ENCODE data around the gene WDR45B. TPM values are rescaled to one million over a fixed set of nuclear protein-coding genes. Genes with fewer than 3 reads are reported as not detected.

WDR45B gene
- total RNA-seq, 3 donors from 2014 or later, result 74.2 to 118 (median 83.9) TPM

DNA sequence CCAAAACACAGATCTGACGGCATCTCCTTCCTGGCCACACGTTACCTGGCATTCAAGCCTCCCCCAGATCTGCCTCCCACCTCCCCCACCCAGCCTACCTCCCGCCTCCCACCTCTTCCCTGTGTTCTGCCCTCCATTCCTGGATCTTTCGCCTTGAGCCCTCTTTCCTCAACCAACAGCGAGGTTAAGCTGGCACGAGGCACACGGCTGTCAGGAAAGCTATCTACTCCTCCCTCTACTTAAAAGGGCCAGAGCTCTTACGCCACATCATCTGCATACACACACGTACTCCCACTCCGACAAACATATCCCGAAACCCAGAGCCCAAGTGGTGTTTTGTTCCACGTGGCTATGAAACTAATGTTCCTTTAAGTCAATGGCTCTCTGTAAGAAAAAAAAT is 18.0 kb downstream of the WDR45B start:
- H3K36me3 ChIP-seq, result no peaks in the 10 kb centered on the region
- TF ChIP-seq POLR2A (IDR thresholded peaks at IDR 0.05), result no peak
- TF ChIP-seq, protein P1, sequence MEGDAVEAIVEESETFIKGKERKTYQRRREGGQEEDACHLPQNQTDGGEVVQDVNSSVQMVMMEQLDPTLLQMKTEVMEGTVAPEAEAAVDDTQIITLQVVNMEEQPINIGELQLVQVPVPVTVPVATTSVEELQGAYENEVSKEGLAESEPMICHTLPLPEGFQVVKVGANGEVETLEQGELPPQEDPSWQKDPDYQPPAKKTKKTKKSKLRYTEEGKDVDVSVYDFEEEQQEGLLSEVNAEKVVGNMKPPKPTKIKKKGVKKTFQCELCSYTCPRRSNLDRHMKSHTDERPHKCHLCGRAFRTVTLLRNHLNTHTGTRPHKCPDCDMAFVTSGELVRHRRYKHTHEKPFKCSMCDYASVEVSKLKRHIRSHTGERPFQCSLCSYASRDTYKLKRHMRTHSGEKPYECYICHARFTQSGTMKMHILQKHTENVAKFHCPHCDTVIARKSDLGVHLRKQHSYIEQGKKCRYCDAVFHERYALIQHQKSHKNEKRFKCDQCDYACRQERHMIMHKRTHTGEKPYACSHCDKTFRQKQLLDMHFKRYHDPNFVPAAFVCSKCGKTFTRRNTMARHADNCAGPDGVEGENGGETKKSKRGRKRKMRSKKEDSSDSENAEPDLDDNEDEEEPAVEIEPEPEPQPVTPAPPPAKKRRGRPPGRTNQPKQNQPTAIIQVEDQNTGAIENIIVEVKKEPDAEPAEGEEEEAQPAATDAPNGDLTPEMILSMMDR (IDR thresholded peaks at IDR 0.05), result no peak
- TF ChIP-seq POLR2AphosphoS5 (IDR thresholded peaks at IDR 0.05), result no peak
- H3K27me3 ChIP-seq, result no peaks in the 10 kb centered on the region
- no peaks in the 10 kb centered on the region for H3K4me1 ChIP-seq
- no peak overlapping the region for H3K4me3 ChIP-seq
- no peak for DNase-seq (ENCODE audit: low spot score in 2 of 2)
- H3K27ac ChIP-seq, result peak overlapping the region in 1 of 2 donors; percentile 16
- intact Hi-C loops (cut with DNase I; ENCODE audit: low total_unique reads), result no loop called here
- no peaks in the 10 kb centered on the region for H3K9me3 ChIP-seq

DNA sequence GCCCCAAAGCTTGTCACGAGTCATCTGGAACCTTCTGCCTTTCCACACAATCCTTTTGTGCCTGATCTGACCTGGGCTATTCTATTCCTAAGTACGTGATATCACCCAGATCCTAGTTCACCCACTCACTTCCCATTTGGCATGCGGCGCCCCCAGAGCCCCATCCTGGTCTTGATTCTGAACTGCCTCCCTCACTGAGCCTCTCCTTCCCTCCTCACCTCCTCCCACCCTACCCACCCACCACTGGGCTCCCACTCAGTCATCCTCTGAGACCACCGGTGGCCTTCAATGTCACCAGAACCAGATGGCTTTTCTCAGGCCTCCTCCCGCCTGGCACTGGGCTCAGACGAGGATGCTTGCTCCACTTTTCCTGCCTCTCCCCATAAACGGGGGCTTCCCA is 18.5 kb downstream of the WDR45B start:
- Histone ChIP-seq H3K4me1 (no peaks in the 10 kb centered on the region), H3K36me3 (no peaks in the 10 kb centered on the region), H3K27ac (peak overlapping the region in 1 of 2 donors; percentile 16), H3K4me3 (no peak overlapping the region), H3K27me3 (no peaks in the 10 kb centered on the region), H3K9me3 (no peaks in the 10 kb centered on the region)
- TF ChIP-seq, protein P1 (IDR thresholded peaks at IDR 0.05), result no peak
- TF ChIP-seq POLR2AphosphoS5 (IDR thresholded peaks at IDR 0.05) (no peak), POLR2A (IDR thresholded peaks at IDR 0.05) (no peak)
- no peak for DNase-seq (ENCODE audit: low spot score in 2 of 2)
- intact Hi-C loops (cut with DNase I; ENCODE audit: low total_unique reads), result no loop called here

DNA sequence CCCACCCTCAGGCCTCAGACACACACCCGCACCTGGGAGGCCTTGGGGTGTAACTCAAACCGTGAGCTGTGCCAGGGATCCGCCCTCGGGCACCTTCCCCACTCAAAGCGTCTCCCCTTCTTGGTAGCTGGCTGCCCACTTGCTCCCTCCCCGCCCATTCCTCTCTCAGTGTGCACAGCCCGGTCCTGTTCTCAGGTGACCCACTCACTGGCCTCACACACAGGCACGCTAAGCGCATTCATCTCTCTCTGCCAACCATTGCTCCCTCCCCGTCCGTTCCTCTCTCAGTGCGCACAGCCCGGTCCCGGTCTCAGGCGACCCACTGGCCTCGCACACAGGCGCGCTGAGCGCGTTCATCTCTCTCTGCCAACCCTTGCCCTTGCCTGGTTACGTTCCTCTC is 20.8 kb downstream of the WDR45B start:
- no peak for DNase-seq (ENCODE audit: low spot score in 2 of 2)
- Histone ChIP-seq H3K27me3 (no peaks in the 10 kb centered on the region), H3K9me3 (no peaks in the 10 kb centered on the region), H3K4me3 (no peak overlapping the region), H3K4me1 (no peaks in the 10 kb centered on the region), H3K27ac (peak overlapping the region; percentile 33 to 57), H3K36me3 (no peaks in the 10 kb centered on the region)
- no peak for TF ChIP-seq POLR2AphosphoS5 (IDR thresholded peaks at IDR 0.05)
- TF ChIP-seq, protein P1 (IDR thresholded peaks at IDR 0.05), result no peak
- no peak for TF ChIP-seq POLR2A (IDR thresholded peaks at IDR 0.05)
- intact Hi-C loops (cut with DNase I; ENCODE audit: low total_unique reads), result no loop called here

DNA sequence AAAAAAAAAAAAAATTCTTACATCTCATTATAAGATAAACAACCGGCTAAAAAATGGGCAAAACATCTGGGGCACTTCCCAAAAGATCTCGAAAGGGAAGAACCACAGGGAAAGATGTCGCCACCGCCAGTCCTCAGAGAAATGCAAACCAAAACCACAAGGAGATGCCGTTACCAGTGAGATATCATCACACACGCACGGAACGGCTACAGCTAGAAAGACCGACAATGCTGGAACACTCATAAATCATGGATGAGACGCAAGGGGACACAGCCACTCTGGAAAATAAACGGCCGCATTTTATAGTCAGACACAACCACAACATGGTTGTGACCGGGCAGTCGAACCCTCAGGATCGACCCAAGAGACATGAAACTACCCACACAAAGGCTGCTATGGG is 24.5 kb downstream of the WDR45B start:
- intact Hi-C loops (cut with DNase I; ENCODE audit: low total_unique reads), result no loop called here
- H3K4me3 ChIP-seq, result no peak overlapping the region
- no peaks in the 10 kb centered on the region for H3K36me3 ChIP-seq
- H3K27me3 ChIP-seq, result no peaks in the 10 kb centered on the region
- H3K27ac ChIP-seq, result no peak overlapping the region
- H3K9me3 ChIP-seq, result no peaks in the 10 kb centered on the region
- no peak for DNase-seq (ENCODE audit: low spot score in 2 of 2)
- H3K4me1 ChIP-seq, result no peaks in the 10 kb centered on the region
- TF ChIP-seq POLR2AphosphoS5 (IDR thresholded peaks at IDR 0.05) (no peak), POLR2A (IDR thresholded peaks at IDR 0.05) (no peak)
- TF ChIP-seq, protein P1 (IDR thresholded peaks at IDR 0.05), result no peak

DNA sequence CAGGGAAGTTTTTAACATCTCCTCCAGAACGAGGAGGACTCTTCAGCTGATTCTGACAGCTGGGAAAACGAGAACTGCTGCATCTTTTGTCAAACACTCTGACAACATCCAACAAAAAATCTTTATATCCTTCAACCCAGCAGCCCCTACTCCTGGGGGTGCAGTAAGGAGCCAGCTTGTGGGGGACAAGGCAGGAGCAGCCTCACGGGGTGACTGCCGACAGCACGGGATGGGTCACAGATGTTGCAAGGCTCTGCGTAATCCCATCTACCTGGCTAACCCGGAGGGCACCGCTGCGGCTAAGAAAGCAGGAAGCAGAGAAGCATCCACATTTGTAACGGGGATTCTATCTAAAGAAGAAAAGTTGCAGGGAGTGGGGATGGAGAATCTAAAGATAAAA is 28.6 kb downstream of the WDR45B start:
- TF ChIP-seq POLR2AphosphoS5 (IDR thresholded peaks at IDR 0.05), result no peak
- TF ChIP-seq POLR2A (IDR thresholded peaks at IDR 0.05), result no peak
- TF ChIP-seq, protein P1 (IDR thresholded peaks at IDR 0.05), result no peak
- intact Hi-C loops (cut with DNase I; ENCODE audit: low total_unique reads), result no loop called here
- Histone ChIP-seq H3K36me3 (peaks cover 3% of the 10 kb centered on the region), H3K27ac (no peak overlapping the region), H3K4me1 (no peaks in the 10 kb centered on the region), H3K27me3 (no peaks in the 10 kb centered on the region), H3K4me3 (no peak overlapping the region), H3K9me3 (no peaks in the 10 kb centered on the region)
- no peak for DNase-seq (ENCODE audit: low spot score in 2 of 2)

All from breast epithelium (tissue), 4 donors.